Nephron (organoid): Measurements from ENCODE around the gene APC.
A peak's percentile ranks its signal among the peaks of the same experiment; 100 is the strongest.
"Not testable (repeated sequence)": the region's sequence is repeated elsewhere in the genome, so short reads cannot be mapped to it uniquely, and the experiment has no call there.

ENCODE experiments used
- H3K27ac Mint-ChIP-seq, 3 experiments: 2 replicates each; pipeline ENCODE4 v1.8.0; 2020; ENCODE audit warnings: mixed read lengths in 3 of 3, mild to moderate bottlenecking in 2 of 3, moderate library complexity in 1 of 3
- H3K27me3 Mint-ChIP-seq: 2 replicates; pipeline ENCODE4 v1.8.0; 2021; ENCODE audit warnings: low read depth, mild to moderate bottlenecking, moderate library complexity, mixed read lengths
- H3K36me3 Mint-ChIP-seq: 2 replicates; pipeline ENCODE4 v1.8.0; 2020; ENCODE audit warnings: low read depth, mixed read lengths
- H3K4me1 Mint-ChIP-seq: 2 replicates; pipeline ENCODE4 v1.8.0; 2020; ENCODE audit warnings: mixed read lengths
- H3K4me3 Mint-ChIP-seq, 3 experiments: 2 replicates each; pipeline ENCODE4 v1.8.0; 2020; ENCODE audit warnings: mild to moderate bottlenecking in 3 of 3, mixed read lengths in 3 of 3, moderate library complexity in 2 of 3
- H3K9me3 Mint-ChIP-seq: 2 replicates; pipeline ENCODE4 v1.8.0; 2020; ENCODE audit warnings: mixed read lengths
- CTCF ChIP-seq, 3 experiments: fragments of 200-600 bp; sonication (generic); IDR thresholded peaks; one replicate each; pipeline ENCODE4 v1.5.0; 2021; ENCODE audit warnings: antibody characterized with exemption in 3 of 3; ENCODE audit not compliant: unreplicated experiment in 3 of 3

Gene APC

DNA sequence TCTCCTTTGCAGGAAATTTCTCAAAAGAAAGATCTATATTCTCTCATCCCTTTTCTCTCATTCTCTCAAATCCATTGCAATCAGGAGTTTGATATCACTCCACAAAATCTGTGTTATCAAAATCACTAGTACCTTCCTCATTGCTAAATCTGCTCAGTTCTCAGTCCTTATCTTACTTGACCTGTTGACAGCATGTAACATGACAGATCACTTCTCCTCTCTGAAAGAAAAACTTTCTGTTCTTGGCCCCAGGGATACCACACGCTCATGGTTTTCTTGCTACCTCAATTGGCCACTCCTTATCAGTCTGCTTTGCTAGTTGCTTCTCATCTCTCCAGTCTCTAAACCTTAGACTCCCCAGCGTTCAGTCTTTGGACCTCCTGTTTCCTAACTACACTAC is 145.5 kb downstream of the APC start:
- Mint-ChIP-seq H3K36me3 (peaks cover 37% of the 10 kb centered on the region), H3K9me3 (no peaks in the 10 kb centered on the region), H3K4me1 (no peaks in the 10 kb centered on the region), H3K27me3 (no peaks in the 10 kb centered on the region), H3K4me3 (no peak overlapping the region), H3K27ac (no peak overlapping the region)
- no peak for TF ChIP-seq CTCF (IDR thresholded peaks at IDR 0.05; ENCODE audit: unreplicated experiment in 3 of 3)

DNA sequence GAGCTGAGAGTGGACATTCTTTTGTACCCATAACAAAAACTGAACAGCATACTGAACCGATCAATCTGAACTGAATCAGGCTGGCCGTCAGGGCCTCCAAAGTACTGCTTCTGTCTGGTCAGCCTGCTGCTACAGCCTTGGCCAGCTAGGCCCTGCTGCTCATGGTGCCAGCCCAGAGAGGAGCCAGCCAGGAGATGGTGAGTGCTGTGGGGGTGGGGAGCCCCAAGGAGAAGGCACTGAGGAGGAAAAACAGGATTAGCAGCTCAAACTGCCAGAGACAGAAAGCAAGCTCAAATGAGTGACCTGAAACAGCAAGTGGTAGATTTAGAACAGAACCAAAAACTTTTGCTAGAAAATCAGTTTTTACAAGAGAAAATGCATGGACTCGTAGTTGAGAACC is 147.3 kb downstream of the APC start:
- peaks cover 36% of the 10 kb centered on the region for H3K36me3 Mint-ChIP-seq
- no peaks in the 10 kb centered on the region for H3K9me3 Mint-ChIP-seq
- no peak overlapping the region for H3K4me3 Mint-ChIP-seq
- no peaks in the 10 kb centered on the region for H3K27me3 Mint-ChIP-seq
- H3K4me1 Mint-ChIP-seq: no peaks in the 10 kb centered on the region
- H3K27ac Mint-ChIP-seq: no peak overlapping the region
- TF ChIP-seq CTCF (IDR thresholded peaks at IDR 0.05; ENCODE audit: unreplicated experiment in 3 of 3): no peak

GRCh38 chr5:112886975-112887374 is 149.3 kb downstream of the APC start:
- no peaks in the 10 kb centered on the region for H3K9me3 Mint-ChIP-seq
- no peaks in the 10 kb centered on the region for H3K27me3 Mint-ChIP-seq
- H3K27ac Mint-ChIP-seq: no peak overlapping the region
- H3K4me1 Mint-ChIP-seq: no peaks in the 10 kb centered on the region
- H3K4me3 Mint-ChIP-seq: no peak overlapping the region
- peaks cover 34% of the 10 kb centered on the region for H3K36me3 Mint-ChIP-seq
- no peak for TF ChIP-seq CTCF (IDR thresholded peaks at IDR 0.05; ENCODE audit: unreplicated experiment in 3 of 3)

GRCh38 chr5:112892066-112892465 is 154.4 kb downstream of the APC start:
- H3K4me3 Mint-ChIP-seq, H3K9me3 Mint-ChIP-seq, H3K4me1 Mint-ChIP-seq, H3K27me3 Mint-ChIP-seq, H3K27ac Mint-ChIP-seq: not testable (repeated sequence)
- peaks cover 41% of the 10 kb centered on the region for H3K36me3 Mint-ChIP-seq

DNA sequence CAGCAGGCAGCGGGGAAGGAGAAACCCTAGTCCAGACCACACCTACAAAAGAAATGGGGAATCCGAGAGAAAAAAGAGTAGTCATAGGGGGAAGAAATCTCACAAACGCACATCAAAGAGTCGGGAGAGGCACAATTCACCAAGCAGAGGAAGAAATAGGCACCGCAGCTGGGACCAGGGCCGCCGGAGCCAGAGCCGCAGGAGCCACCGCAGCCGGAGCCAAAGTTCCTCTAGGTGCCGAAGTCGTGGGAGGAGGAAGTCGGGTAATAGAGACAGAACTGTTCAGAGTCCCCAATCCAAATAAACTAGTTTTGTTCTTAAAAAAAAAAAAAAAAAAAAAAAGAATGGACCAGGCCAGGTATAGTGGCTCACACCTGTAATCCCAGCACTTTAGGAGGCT is 155.1 kb downstream of the APC start:
- no peak for TF ChIP-seq CTCF (IDR thresholded peaks at IDR 0.05; ENCODE audit: unreplicated experiment in 3 of 3)
- Mint-ChIP-seq H3K27ac (no peak overlapping the region), H3K4me3 (no peak overlapping the region), H3K9me3 (no peaks in the 10 kb centered on the region), H3K27me3 (no peaks in the 10 kb centered on the region), H3K4me1 (peaks cover 6% of the 10 kb centered on the region), H3K36me3 (peaks cover 48% of the 10 kb centered on the region)

DNA sequence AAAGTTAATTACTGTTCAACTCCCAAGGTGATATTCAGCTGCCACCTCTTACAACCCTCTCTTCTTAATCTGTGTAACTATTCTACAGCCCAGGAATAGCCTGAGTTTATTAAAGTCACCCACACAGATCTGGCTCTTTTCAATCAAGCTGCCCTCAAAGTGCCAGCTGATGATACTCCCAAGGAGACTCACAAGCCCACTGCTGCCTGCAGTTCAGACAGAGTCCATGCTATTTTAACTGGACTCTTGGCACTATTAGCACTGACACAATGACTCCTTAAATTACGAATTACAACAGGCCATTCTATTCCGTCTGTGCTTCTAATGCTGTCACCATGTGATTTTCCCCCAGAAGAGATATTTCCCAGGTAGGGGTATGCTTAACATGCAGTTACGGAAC is 158.0 kb downstream of the APC start:
- H3K4me3 Mint-ChIP-seq: no peak overlapping the region
- H3K4me1 Mint-ChIP-seq: peaks cover 6% of the 10 kb centered on the region
- H3K36me3 Mint-ChIP-seq: peaks cover 53% of the 10 kb centered on the region
- H3K27ac Mint-ChIP-seq: peak overlapping the region in 1 of 3 experiments; percentile 19
- H3K27me3 Mint-ChIP-seq: no peaks in the 10 kb centered on the region
- no peaks in the 10 kb centered on the region for H3K9me3 Mint-ChIP-seq
- TF ChIP-seq CTCF (IDR thresholded peaks at IDR 0.05; ENCODE audit: unreplicated experiment in 3 of 3): no peak
